Retinal pigment epithelial cell (primary cell): Measurements from ENCODE around the gene GSK3A.

Experiments used
- DNase-seq: peaks from one replicate; pipeline ENCODE4 v3.0.0-alpha.2; 2010; ENCODE audit warnings: low read depth
- H3K4me3 ChIP-seq: 2 replicates; pipeline ENCODE4 v1.5.1; 2011; ENCODE audit warnings: mild to moderate bottlenecking, low read length, control low read depth, moderate library complexity
- TF ChIP-seq, protein P1 (sequence below): conservative IDR thresholded peaks from 2 replicates; pipeline ENCODE4 v1.5.1; 2011; ENCODE audit warnings: low read depth, low read length, control low read depth, inconsistent platforms

GSK3A gene

GRCh38 chr19:42253245-42254088, 11.1 kb upstream of the GSK3A start:
- H3K4me3 ChIP-seq, result peak overlapping the region; percentile 96
- DNase-seq, result no peak
- TF ChIP-seq, protein P1, sequence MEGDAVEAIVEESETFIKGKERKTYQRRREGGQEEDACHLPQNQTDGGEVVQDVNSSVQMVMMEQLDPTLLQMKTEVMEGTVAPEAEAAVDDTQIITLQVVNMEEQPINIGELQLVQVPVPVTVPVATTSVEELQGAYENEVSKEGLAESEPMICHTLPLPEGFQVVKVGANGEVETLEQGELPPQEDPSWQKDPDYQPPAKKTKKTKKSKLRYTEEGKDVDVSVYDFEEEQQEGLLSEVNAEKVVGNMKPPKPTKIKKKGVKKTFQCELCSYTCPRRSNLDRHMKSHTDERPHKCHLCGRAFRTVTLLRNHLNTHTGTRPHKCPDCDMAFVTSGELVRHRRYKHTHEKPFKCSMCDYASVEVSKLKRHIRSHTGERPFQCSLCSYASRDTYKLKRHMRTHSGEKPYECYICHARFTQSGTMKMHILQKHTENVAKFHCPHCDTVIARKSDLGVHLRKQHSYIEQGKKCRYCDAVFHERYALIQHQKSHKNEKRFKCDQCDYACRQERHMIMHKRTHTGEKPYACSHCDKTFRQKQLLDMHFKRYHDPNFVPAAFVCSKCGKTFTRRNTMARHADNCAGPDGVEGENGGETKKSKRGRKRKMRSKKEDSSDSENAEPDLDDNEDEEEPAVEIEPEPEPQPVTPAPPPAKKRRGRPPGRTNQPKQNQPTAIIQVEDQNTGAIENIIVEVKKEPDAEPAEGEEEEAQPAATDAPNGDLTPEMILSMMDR, result no peak

GRCh38 chr19:42252365-42253244, 10.2 kb upstream of the GSK3A start:
- TF ChIP-seq, protein P1, result no peak
- H3K4me3 ChIP-seq, result peak overlapping the region; percentile 85
- no peak for DNase-seq

- DNase-seq, result no peak
- TF ChIP-seq, protein P1, result no peak
- peak overlapping the region; percentile 85 for H3K4me3 ChIP-seq
Measured at GRCh38 chr19:42251572-42252358, 9.4 kb upstream of the GSK3A start.

DNA sequence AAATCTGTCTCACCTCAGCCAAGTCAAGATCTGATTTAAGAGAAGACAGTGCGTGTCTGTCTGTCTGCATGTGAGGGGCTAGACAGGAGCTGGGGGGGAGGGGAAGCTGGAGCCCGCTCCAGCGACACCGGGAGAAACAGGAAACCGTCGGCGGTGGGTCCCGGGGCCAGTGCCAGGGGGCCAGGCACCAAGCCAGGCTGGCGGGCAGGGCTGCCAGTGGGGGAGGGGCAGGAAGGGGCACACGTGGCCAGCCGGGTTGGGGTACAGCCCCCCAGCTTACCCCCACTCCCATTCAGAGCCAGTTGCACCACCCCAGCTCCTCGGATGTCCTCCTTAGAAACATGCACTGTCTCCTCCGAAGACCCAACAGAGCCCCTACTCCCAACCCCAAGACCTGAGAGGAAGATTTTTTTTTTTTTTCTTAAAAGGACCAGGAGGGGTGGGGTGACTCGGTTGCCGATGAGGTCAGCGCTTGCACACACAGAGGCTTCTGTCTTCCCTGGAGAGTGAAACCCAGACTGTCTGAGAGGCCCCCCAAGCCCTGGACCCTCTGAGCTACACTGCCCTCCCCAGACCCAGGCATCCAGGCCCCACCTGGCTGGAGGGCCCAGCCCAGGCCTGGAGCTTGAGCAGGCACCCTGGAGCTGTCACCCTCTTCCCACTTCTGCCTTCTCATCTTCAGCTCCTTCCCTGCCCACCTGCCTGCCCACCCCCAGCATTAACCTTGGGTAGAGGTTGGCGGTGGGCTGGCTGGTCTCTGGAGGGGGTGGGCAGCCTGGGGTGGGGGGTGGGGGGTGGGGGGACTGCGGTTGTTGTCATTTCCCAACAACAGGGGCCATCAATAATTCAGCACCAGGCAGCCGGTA, 8.5 kb upstream of the GSK3A start:
- DNase-seq, result no peak
- TF ChIP-seq, protein P1, result no peak
- peak overlapping the region; percentile 85 for H3K4me3 ChIP-seq

DNA sequence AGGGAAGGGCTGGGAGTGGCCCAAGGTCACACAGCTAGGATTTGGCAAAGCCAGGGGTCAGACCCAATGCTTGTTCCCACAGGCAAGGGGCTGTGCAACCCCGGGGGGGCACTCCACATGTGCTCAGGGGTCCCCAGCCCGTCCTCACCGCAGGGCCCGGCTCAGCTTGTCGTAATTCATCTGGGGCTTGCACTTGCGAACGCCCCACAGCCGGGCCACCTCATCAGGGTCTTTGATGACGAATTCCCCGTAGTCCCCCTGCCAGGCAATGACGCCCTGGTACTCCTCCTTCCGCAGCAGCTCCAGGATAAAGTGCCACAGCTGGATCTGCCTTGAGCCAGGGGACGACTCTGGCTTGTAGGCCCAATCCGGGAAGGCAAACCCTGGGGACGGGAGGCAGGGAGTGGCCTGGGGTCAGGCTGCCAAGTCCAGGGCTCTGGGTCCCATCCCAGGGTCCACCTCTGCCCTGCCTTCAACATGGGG, 7.8 kb upstream of the GSK3A start:
- peak overlapping the region; percentile 85 for H3K4me3 ChIP-seq
- TF ChIP-seq, protein P1, result no peak
- no peak for DNase-seq

DNA sequence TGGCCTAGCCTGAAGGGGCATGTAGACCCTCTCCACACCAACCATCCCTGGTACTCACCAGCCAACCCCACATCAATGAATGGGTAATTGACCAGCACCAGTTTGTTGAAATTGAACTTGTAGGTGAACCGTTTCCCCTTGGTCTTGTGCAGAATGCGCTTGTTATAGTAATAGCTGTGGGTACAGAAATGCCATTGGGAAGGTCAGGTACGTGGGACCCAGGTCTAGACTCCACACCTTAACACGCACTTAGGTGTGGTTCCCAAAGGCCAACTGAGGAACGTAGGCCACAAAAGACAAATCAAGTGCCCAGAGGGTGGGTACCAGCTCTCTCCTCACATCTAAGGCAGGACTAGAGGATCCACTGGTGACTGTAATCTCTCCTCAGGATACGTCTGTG, 7.4 kb upstream of the GSK3A start:
- no peak overlapping the region for H3K4me3 ChIP-seq
- TF ChIP-seq, protein P1, result no peak
- DNase-seq, result no peak
